Measurements from ENCODE around the gene PPP1R16B.

The PPP1R16B gene

GRCh38 chr20:38805502-38805957 is at the start of gene PPP1R16B:
Gene PPP1R16B, plus strand, starts transcription at chr20:38805697. Its CDS starts 30,229 bp downstream, at chr20:38835926.
- no peak for DNase-seq

- no peak for DNase-seq
These were observed 48.2 kb upstream of the PPP1R16B start for GRCh38 chr20:38757145-38757775.

- DNase-seq = no peak
These were observed 46.4 kb upstream of the PPP1R16B start for GRCh38 chr20:38759106-38759505.

GRCh38 chr20:38760978-38761377 is 44.5 kb upstream of the PPP1R16B start:
- no peak for DNase-seq

GRCh38 chr20:38762174-38762573 is 43.3 kb upstream of the PPP1R16B start:
- DNase-seq = no peak

- no peak for DNase-seq
These were observed 41.9 kb upstream of the PPP1R16B start for GRCh38 chr20:38763616-38764015.

GRCh38 chr20:38764567-38765318 is 40.8 kb upstream of the PPP1R16B start:
- no peak for DNase-seq

- no peak for DNase-seq
These were observed 39.4 kb upstream of the PPP1R16B start for GRCh38 chr20:38766071-38766470.

GRCh38 chr20:38769376-38770295 is 35.9 kb upstream of the PPP1R16B start:
- no peak for DNase-seq

- DNase-seq = no peak
These were observed 35.0 kb upstream of the PPP1R16B start for GRCh38 chr20:38770546-38770945.

- DNase-seq = no peak
These were observed 34.5 kb upstream of the PPP1R16B start for GRCh38 chr20:38770970-38771369.

- DNase-seq = no peak
These were observed 33.9 kb upstream of the PPP1R16B start for GRCh38 chr20:38771621-38772020.

GRCh38 chr20:38774167-38774566 is 31.3 kb upstream of the PPP1R16B start:
- no peak for DNase-seq

- DNase-seq = no peak
These were observed 29.1 kb upstream of the PPP1R16B start for GRCh38 chr20:38776363-38776762.

- no peak for DNase-seq
These were observed 26.0 kb upstream of the PPP1R16B start for GRCh38 chr20:38779247-38780097.

- no peak for DNase-seq
These were observed 23.2 kb upstream of the PPP1R16B start for GRCh38 chr20:38782275-38782674.

GRCh38 chr20:38787870-38788269 is 17.6 kb upstream of the PPP1R16B start:
- no peak for DNase-seq

GRCh38 chr20:38789503-38790199 is 15.8 kb upstream of the PPP1R16B start:
- no peak for DNase-seq

GRCh38 chr20:38790200-38791053 is 15.1 kb upstream of the PPP1R16B start:
- peak; percentile 19 to 47 for DNase-seq

GRCh38 chr20:38791291-38791690 is 14.2 kb upstream of the PPP1R16B start:
- DNase-seq = no peak

GRCh38 chr20:38791940-38792339 is 13.6 kb upstream of the PPP1R16B start:
- DNase-seq = no peak

All from AML-193 (cell line).